ENCODE data around the gene BMPR1B.
A peak's percentile ranks its signal among the peaks of the same experiment; 100 is the strongest.
"Not testable (repeated sequence)": the region's sequence is repeated elsewhere in the genome, so short reads cannot be mapped to it uniquely, and the experiment has no call there.

Gene BMPR1B

GRCh38 chr4:95167805-95168204 is 410.1 kb downstream of the BMPR1B start:
- ATAC-seq (ENCODE audit: insufficient read depth, low read depth): peak; percentile 32; the same call in 2 of the 3 replicates
- TF ChIP-seq EZH2 (IDR thresholded peaks at IDR 0.05; ENCODE audit: borderline replicate concordance, low read depth, low read length, severe bottlenecking) (no peak), CTCF (IDR thresholded peaks at IDR 0.05; ENCODE audit: borderline replicate concordance, extremely low read depth, low read length, poor library complexity, severe bottlenecking) (peak; percentile 37)

GRCh38 chr4:95170176-95170575 is 412.4 kb downstream of the BMPR1B start:
- no peaks in the 10 kb centered on the region for H3K79me2 ChIP-seq (ENCODE audit: insufficient read depth, low read length)
- TF ChIP-seq EZH2 (IDR thresholded peaks at IDR 0.05; ENCODE audit: borderline replicate concordance, low read depth, low read length, severe bottlenecking) (no peak), CTCF (IDR thresholded peaks at IDR 0.05; ENCODE audit: borderline replicate concordance, extremely low read depth, low read length, poor library complexity, severe bottlenecking) (no peak)

More at GRCh38 chr4:95167805-95168204, 410.1 kb downstream of the BMPR1B start:
- H3K79me2 ChIP-seq (ENCODE audit: insufficient read depth, low read length): no peaks in the 10 kb centered on the region
- H3K4me2 ChIP-seq (ENCODE audit: insufficient read depth, low read length): no peak overlapping the region
- H3K36me3 ChIP-seq (ENCODE audit: insufficient read depth, low read length): peaks cover 6% of the 10 kb centered on the region; the same call in 1 of the 2 replicates
- no peaks in the 10 kb centered on the region for H4K20me1 ChIP-seq (ENCODE audit: insufficient read depth, low read length)
- peaks cover 6% of the 10 kb centered on the region for H3K4me1 ChIP-seq (ENCODE audit: insufficient read depth, low read length)
- H2AFZ ChIP-seq (ENCODE audit: low read depth, low read length): no peak overlapping the region
- no peak overlapping the region for H3K27ac ChIP-seq (ENCODE audit: low read length)
- H3K4me3 ChIP-seq (ENCODE audit: low read depth in 1 of 2, low read length in 2 of 2): no peak overlapping the region
- H3K27me3 ChIP-seq (ENCODE audit: insufficient read depth, low read length, poor library complexity): no peaks in the 10 kb centered on the region
- H3K9ac ChIP-seq (ENCODE audit: low read depth, low read length): no peak overlapping the region
- H3K9me3 ChIP-seq (ENCODE audit: insufficient read depth, low read length, severe bottlenecking): no peaks in the 10 kb centered on the region
- no peak for DNase-seq

GRCh38 chr4:95171377-95171776 is 413.6 kb downstream of the BMPR1B start:
- H3K27ac ChIP-seq (ENCODE audit: low read length); H3K9ac ChIP-seq (ENCODE audit: low read depth, low read length); H3K27me3 ChIP-seq (ENCODE audit: insufficient read depth, low read length, poor library complexity); H3K9me3 ChIP-seq (ENCODE audit: insufficient read depth, low read length, severe bottlenecking); ATAC-seq (ENCODE audit: insufficient read depth, low read depth); H2AFZ ChIP-seq (ENCODE audit: low read depth, low read length); H3K79me2 ChIP-seq (ENCODE audit: insufficient read depth, low read length); H3K36me3 ChIP-seq (ENCODE audit: insufficient read depth, low read length); H3K4me1 ChIP-seq (ENCODE audit: insufficient read depth, low read length); H4K20me1 ChIP-seq (ENCODE audit: insufficient read depth, low read length); H3K4me2 ChIP-seq (ENCODE audit: insufficient read depth, low read length); DNase-seq; H3K4me3 ChIP-seq (ENCODE audit: low read depth in 1 of 2, low read length in 2 of 2): not testable (repeated sequence)

More at GRCh38 chr4:95170176-95170575, 412.4 kb downstream of the BMPR1B start:
- Histone ChIP-seq H3K4me3 (ENCODE audit: low read depth in 1 of 2, low read length in 2 of 2) (no peak overlapping the region), H3K27me3 (ENCODE audit: insufficient read depth, low read length, poor library complexity) (no peaks in the 10 kb centered on the region), H3K27ac (ENCODE audit: low read length) (no peak overlapping the region), H3K4me2 (ENCODE audit: insufficient read depth, low read length) (no peak overlapping the region), H3K9ac (ENCODE audit: low read depth, low read length) (no peak overlapping the region), H3K4me1 (ENCODE audit: insufficient read depth, low read length) (peaks cover 6% of the 10 kb centered on the region), H2AFZ (ENCODE audit: low read depth, low read length) (no peak overlapping the region), H3K36me3 (ENCODE audit: insufficient read depth, low read length) (no peaks in the 10 kb centered on the region), H4K20me1 (ENCODE audit: insufficient read depth, low read length) (no peaks in the 10 kb centered on the region), H3K9me3 (ENCODE audit: insufficient read depth, low read length, severe bottlenecking) (no peaks in the 10 kb centered on the region)
- ATAC-seq (ENCODE audit: insufficient read depth, low read depth): no peak
- no peak for DNase-seq

- no peaks in the 10 kb centered on the region for H3K27me3 ChIP-seq (ENCODE audit: insufficient read depth, low read length, poor library complexity)
- no peak overlapping the region for H2AFZ ChIP-seq (ENCODE audit: low read depth, low read length)
- no peak overlapping the region for H3K4me2 ChIP-seq (ENCODE audit: insufficient read depth, low read length)
- H3K9me3 ChIP-seq (ENCODE audit: insufficient read depth, low read length, severe bottlenecking): peaks cover 6% of the 10 kb centered on the region
- no peaks in the 10 kb centered on the region for H3K4me1 ChIP-seq (ENCODE audit: insufficient read depth, low read length)
- DNase-seq (no peak), ATAC-seq (ENCODE audit: insufficient read depth, low read depth) (no peak)
- no peak overlapping the region for H3K9ac ChIP-seq (ENCODE audit: low read depth, low read length)
- no peak overlapping the region for H3K4me3 ChIP-seq (ENCODE audit: low read depth in 1 of 2, low read length in 2 of 2)
- peaks cover 9% of the 10 kb centered on the region; the same call in 1 of the 2 replicates for H3K36me3 ChIP-seq (ENCODE audit: insufficient read depth, low read length)
- no peak for TF ChIP-seq CTCF (IDR thresholded peaks at IDR 0.05; ENCODE audit: borderline replicate concordance, extremely low read depth, low read length, poor library complexity, severe bottlenecking)
- TF ChIP-seq EZH2 (IDR thresholded peaks at IDR 0.05; ENCODE audit: borderline replicate concordance, low read depth, low read length, severe bottlenecking): no peak
- H3K79me2 ChIP-seq (ENCODE audit: insufficient read depth, low read length): no peaks in the 10 kb centered on the region
- H4K20me1 ChIP-seq (ENCODE audit: insufficient read depth, low read length): no peaks in the 10 kb centered on the region
- H3K27ac ChIP-seq (ENCODE audit: low read length): no peak overlapping the region
Measured at GRCh38 chr4:95178938-95179337, 421.2 kb downstream of the BMPR1B start.

Measured in DND-41 (cell line).